GM19023 (cell line): Measurements from ENCODE around the gene SMOC2.

Experiments
- ATAC-seq: cut with Tn5 transposase; IDR thresholded peaks from one replicate; pipeline ENCODE4 v1.9.1; 2021; ENCODE audit warnings: mild to moderate bottlenecking, moderate library complexity; ENCODE audit not compliant: unreplicated experiment

The SMOC2 gene

DNA sequence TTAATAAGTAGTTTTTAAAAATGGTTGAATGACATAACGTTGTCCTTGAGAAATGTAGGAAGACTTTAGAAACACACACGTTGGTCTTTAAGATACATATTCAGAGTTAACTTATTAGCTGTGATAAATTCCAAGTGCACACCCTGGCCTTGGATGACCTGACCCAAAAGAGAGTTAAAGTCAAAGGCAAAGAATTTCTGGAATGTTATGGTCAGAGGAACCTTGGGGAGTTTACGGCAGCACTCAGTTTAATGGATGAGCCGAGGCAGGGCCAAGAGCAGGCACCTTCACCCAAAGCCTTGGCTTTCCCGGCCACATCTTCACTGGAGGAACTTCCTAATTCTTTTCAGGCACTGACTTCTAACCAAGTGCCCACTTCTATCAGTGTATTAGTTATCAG is 200.5 kb downstream of the SMOC2 start:
- no peak for ATAC-seq

DNA sequence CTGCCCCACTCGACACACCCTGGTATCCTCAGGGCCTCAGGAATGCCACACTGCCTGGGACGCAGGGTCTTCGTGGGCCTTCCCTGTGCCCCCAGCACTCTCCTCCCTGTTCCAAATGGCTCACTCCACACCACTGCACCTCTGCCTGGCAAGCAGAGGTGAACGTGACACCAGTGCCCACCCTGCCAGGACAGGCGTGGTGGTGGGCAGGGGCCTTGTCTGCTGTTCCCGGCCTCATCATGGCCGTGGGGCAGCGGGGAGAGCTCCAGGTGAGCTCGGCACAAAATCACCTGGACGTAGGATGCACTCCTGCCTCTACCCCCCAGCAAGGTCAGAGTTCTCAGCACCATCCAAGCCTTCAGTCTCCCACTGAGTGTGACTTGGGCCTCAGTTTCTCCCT is 202.4 kb downstream of the SMOC2 start:
- no peak for ATAC-seq

DNA sequence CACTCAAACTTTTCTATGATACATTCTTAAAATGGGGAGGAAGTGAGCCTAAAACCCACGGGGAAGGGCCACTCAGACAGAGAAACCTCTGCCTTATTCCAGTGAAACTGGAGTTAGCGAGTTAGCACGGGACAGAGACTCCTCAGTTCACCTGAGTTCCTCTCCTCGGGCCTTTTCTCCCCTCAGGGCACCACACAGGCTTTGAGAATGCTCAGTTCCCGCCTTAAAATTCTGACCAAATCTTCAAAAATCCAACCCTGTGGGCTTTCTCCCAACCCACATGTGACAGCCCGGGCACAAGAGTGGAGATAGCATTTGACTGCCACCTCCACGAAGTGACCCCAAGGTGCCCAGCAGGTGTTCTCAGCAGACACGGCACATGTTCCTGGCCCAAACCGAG is 204.3 kb downstream of the SMOC2 start:
- no peak for ATAC-seq

DNA sequence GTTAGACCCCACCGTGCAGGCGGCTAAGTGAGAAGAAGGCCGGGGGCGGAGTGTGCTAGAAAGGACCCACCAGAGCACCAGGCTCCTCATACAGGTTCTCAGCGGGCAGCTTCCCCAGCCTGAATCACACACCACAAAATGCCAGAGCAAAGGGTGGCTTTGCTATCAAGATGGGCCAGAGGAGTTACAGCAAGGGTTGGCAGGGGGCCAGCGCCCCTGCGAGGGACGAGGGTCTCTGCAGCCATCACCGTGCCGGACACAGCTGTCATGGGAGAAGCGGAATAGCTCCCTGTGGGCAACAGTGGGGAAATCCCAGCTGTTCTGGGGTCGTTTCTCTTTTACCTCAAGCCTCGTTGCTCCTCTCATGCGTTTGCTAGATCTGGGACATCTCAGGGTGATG is 206.3 kb downstream of the SMOC2 start:
- ATAC-seq = no peak

DNA sequence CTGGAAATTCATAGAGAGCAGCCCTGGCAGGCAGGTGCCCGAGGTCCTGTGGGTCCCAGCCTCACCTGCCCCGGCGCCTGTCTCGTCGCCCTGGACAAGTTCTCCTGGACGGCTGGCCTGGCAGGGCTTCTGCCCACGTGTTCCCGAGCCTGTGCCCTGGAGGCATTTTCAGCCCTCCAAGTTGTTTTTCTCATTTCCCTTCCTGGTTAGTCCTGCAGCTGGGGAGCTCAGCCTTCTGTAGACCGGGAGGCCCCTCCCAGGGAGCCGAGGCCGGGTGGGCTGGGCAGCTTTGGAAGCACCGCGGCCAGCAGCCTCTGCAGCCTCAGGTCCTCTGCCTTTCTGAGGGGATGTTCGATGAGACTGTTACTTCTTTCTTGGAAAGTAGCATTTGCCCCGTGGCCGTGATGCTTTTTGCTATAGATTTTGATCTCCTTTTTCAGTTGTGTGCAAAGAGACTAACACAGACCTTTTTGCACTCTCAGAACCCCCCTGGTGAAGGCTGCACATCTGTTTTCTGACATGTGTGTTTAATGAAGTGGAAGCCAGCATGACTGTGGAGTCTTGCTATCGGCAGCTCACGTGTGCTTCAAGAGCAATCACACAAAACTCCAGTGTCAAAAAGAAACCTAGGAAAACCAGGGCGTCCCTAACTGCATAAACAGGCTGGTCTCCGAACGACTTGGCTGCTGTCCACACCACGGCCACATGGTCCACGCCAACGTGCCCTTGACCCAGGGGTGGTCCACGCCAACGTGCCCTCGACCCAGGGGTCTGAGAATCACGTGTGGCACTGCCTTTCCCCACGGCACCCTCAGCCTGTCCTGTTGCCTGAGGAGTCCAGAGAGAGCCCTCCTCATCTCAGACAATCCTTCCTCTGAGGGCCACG is 207.5 kb downstream of the SMOC2 start:
- no peak for ATAC-seq

DNA sequence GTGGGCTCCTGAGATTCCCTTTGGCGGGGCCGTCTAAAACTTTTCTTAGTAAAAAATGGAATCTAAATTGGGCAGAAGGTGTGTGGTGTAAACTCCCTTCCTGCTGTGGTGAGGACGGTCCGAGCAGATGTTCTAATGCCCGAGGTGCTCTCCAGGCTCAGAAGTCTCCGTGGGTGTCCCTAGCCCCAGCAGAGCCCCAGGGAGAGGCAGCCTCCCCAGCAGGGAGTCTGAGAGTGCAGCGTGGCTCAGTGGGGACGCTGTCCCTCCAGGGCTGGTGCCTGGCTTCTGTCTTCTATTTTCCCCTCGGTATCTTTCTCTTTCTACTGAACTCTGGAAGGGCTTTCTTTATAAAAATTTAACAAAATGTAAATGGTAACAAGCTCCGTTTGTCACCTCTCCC is 208.2 kb downstream of the SMOC2 start:
- ATAC-seq = no peak

DNA sequence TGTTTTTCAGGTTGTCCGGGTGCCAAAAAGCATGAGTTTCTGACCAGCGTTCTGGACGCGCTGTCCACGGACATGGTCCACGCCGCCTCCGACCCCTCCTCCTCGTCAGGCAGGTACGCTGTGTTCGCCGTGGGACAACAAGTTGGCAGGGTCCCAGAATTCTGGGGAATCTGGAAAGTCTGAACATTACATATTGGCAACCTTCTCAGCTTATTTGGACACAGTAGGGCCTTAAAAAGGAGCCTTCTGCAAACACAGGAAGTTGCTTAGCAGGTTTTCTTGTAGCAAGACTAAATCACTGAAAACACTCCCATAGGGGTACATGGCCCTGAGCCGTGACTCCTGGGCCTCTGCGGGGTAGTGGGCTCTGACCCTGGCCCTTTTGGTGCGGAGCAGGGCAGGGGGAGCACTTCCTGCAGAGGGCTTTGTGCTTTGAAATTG is 209.7 kb downstream of the SMOC2 start:
- ATAC-seq = no peak

DNA sequence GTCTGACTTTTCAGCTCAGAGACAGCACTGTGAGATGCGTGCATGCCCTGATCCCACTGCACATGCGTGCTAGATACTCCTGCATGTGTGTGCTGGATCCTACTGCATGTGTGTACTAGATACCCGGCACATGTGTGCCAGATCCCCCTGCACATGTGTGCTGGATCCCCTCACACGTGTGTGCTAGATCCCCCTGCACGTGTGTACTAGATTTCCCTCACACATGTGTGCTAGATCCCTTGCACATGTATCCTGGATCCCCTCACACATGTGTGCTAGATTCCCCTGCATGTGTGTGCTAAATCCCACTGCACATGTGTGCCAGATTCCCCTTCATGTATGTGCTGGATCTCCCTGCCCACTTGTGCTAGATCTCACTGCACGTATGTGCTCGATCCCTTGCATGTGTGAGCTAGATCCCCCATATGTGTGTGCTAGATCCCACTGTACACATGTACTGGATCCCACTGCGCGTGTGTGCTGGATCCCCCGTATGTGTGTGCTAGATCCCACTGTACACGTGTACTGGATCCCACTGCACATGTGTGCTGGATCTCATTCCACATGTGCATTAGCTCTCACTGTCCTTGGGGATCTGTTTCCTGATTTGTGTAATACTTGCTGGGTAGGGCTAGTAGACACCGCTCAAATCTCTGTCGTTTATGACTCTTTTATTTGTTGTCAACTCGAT is 214.6 kb downstream of the SMOC2 start:
- no peak for ATAC-seq

DNA sequence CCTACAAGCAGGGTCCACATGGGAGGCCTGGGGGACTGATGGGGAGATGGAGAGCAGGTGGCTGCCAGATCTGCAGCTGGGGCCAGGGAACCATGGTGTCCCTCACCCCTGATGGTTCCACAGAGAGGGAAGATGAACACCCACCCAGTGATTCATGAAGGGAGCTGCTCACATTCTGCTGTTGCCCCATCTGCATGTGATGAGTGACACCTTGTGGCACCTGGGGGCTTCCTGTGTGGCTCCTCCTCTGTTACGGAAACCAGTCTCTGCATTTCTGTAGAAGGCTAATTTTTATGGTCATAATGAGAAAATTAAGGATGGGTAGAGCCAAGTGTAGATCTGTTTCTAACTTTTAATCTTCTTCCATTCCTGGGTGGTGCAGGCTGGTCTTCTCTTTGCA is 217.1 kb downstream of the SMOC2 start:
- ATAC-seq = no peak

DNA sequence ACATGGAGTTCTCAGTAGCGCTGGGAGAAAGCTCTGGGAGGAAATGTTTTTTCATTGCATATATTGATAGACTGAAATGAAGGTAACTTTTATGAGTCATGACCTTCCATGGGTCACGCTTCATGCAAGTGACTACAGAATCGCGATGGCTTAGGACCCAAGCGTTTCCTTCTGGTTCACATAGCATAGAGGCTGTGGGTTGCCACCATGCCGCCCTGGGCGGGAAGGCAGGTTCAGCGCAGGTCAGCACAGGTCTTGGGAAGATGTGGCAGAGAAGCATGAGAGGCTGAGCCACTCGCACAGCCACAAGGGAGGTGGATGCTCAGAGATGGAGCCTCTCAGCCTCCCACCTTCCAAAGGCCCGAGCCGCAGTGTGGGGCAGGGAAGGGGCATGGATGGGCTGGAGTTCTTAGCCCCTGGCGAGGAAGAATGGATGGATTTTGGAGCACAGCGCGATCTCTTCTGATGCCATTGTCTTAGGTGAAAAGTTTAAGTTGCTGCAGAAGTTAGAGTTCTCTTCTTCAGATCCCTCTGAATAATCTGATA is 219.5 kb downstream of the SMOC2 start:
- ATAC-seq = no peak

DNA sequence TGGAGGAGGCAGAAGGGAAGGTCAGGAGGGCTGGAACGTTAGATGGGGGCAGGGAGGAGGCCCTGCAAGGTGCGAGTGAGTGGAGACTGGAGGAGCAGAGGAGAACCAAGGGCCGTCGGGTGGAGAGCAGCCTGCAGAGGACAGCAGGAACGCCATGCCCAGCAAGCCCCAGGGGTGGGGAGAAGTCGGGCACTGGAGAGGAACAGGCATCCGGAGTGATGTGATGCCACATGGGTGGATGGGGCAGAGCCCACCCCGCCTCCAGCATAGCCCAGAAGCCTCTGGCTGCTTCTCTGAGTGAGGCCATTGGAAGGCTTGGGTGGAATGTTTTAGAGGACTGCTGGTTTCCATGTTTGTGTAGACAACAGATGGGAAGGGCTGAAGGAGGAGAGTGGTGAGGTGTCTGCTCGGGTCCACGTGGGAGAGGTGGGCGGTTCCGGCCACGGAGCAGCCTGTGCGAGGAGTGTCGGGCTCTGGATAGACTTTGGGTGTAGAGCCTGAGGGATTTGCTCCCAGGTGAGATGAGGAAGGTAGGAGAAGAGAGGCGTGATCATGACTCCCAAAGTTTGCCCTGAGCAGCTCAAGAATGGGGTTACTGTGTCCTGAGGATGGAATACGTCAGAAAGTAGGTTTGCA is 221.4 kb downstream of the SMOC2 start:
- no peak for ATAC-seq

DNA sequence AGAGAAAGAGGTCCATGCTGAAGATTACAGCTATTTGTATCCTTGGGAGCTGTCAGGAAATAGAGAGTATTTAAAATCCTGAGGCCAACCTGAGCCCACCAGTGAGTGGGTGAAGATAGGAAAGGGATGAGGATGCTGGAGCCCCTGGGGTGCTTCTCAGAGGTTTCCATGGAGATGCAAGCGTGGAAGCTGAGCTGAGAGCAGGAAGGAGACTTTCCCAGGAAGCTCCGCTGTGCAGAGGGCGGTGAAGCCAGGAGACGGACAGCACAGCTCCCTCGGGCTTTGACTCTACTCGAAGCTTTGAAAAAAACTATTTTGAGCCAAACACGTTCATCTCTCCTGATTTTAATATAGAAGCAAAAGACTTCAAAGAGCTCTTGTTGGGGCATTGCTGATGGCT is 222.1 kb downstream of the SMOC2 start:
- no peak for ATAC-seq

DNA sequence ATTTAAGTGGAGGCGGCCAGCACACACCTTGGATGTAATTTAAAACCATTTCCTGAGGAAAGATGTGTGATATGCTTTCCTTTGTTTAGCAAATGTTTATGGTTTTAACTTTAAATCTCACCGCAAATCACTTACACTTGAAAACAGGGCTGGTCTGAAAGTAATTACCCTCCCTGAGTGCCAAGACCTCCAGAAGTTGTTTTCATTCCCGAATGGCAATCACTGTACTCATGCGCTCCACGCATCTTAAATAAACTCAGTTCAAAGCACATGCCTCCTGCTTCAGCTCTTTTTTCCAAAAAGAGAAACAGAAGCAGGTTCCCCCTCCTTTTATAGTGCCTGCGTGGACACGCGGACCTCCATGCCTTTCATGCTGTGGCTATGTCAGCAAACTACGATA is 224.0 kb downstream of the SMOC2 start:
- no peak for ATAC-seq

DNA sequence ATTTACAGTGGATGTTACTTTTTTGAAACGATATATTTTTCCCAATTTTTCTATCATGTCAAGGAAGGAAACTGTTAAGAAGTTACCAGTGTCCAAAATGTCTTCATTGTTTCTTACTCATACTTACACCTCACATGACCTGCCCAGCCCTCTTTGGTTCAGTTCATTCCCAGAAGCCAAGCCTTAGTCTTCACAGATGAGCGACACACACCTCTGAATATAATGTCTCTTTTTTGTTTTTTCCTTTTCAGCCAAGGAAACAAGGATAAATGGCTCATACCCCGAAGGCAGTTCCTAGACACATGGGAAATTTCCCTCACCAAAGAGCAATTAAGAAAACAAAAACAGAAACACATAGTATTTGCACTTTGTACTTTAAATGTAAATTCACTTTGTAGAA is 225.2 kb downstream of the SMOC2 start:
- no peak for ATAC-seq

DNA sequence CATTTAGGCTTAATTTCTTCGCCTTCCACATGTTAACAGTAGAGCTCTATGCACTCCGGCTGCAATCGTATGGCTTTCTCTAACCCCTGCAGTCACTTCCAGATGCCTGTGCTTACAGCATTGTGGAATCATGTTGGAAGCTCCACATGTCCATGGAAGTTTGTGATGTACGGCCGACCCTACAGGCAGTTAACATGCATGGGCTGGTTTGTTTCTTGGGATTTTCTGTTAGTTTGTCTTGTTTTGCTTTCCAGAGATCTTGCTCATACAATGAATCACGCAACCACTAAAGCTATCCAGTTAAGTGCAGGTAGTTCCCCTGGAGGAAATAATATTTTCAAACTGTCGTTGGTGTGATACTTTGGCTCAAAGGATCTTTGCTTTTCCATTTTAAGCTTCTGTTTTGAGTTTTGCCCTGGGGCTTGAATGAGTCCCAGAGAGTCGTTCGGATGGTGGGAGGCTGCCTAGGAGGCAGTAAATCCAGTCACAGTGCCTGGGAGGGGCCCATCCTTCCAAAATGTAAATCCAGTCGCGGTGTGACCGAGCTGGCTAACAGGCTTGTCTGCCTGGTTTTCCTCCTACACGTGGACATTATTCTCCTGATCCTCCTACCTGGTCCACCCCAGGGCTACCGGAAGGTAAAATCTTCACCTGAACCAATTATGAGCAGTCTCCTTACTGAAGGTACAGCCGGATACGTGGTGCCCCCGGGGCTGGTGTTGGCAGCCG is 225.9 kb downstream of the SMOC2 start:
- ATAC-seq = no peak

DNA sequence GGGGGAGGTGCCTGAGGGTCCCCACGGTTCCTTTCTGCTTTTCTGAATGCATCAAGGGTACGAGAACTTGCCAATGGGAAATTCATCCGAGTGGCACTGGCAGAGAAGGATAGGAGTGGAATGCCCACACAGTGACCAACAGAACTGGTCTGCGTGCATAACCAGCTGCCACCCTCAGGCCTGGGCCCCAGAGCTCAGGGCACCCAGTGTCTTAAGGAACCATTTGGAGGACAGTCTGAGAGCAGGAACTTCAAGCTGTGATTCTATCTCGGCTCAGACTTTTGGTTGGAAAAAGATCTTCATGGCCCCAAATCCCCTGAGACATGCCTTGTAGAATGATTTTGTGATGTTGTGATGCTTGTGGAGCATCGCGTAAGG is 226.4 kb downstream of the SMOC2 start:
- no peak for ATAC-seq

DNA sequence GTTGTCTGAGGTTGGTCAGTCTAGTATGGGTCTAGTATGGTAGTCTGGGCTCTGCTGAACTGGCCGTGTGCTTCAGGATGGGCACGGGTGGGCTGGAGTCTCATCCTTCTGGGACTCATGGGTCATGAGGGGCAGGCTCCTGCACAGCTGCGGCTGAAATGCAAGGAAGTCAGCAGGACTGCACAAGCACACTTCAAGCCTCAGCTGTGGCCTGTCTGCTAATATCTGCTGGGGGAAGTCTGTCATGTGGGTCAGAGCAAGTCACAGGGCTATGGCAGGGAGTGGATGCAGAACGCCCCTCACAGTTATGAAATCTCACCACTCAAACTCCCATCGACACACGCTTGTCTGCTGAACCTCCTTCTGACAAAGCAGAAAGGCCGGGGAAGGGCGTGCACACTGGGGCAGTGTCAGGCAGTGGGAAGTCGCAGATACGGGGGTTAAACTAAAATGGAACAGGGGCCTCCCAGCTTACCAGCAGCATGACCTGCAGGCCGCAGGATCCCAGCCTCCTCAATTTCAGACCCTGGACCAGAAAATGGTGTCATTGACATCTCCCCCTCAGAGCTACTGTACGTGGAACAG is 229.5 kb downstream of the SMOC2 start:
- no peak for ATAC-seq

DNA sequence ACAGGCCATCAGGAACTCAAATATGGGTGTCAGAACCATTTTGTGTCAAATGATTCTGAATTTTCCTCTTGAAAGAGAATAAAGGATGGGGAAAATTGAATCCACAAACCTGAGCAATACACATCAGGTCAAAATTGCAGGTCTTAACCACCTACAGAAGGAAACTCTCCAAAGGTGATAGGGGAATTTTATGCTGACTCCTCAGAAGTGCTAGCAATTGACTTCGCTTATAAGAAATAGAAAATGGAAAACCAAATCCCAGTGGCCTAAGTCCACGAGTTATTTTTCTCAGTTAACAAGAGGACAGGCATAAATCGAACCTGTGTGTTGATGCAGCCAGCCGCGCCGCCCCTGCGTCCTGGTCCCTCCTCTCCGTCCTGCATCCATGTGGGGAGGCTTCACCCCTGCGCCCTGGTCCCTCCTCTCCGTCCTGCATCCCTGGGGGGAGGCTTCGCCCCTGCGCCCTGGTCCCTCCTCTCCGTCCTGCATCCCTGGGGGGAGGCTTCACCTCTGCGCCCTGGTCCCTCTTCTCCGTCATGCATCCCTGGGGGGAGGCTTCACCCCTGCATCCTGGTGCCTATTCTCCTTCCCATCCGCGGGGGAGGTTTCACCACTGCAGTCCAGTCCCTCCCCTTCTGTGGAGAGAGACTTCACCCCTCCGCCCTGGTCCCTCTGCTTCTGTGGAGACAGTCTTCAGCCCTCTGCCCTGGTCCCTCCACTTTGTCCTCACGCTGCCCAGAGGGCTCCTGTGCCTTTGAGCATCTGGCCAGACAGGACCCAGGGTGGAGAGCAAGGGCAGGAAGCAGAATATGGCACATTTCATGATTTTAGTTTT is 230.3 kb downstream of the SMOC2 start:
- ATAC-seq = no peak

DNA sequence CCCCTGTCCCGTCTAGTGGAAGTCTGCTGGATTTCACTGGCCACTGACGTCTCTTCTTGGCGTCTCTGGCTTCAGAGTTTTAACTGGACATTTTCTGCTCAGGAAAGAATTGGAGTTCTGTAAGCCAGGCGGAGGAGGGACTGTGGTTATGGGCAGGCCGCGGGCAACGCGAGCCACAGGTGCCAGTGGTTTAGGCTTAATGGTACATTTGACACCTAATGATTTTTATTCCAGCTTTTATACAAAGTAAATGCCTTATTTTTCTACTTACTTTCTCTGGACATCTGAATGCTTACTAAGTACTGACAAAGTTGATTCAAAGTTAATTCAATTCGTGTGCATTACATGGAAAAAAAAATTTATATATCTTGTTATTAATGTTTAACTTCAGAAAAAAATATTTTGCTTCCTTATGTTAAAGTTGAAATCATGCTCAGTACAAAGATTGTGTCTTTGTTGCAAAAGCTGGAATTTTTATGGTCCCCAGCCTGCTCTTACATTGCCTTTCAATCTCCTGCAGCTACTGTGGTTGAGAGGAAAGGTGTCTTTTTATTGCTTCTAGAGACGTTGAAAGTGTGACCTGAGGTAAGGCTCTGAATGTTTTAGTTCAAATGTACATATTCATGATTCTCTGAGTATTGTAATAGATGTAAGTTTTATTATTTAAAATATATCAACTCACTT is 231.0 kb downstream of the SMOC2 start:
- no peak for ATAC-seq
